KBM-7 (cell line): ENCODE data around the gene EHMT1.

Source experiments
- DNase-seq: peaks from one replicate; pipeline ENCODE4 v3.0.0-alpha.2; 2015
- in situ Hi-C: fragments of 300-500 bp; cut with MboI; formaldehyde crosslinking; loops from 2 replicates; pipeline ENCODE4 v1.14.3; 2020; ENCODE audit warnings: low sequenced_read_pairs, low pct_unique_long_range_greater_than_20kb, mixed read lengths

EHMT1 gene

GRCh38 chr9:137786511-137786920 is 167.7 kb downstream of the EHMT1 start:
- in situ Hi-C loops, result no loop called here
- no peak for DNase-seq

DNA sequence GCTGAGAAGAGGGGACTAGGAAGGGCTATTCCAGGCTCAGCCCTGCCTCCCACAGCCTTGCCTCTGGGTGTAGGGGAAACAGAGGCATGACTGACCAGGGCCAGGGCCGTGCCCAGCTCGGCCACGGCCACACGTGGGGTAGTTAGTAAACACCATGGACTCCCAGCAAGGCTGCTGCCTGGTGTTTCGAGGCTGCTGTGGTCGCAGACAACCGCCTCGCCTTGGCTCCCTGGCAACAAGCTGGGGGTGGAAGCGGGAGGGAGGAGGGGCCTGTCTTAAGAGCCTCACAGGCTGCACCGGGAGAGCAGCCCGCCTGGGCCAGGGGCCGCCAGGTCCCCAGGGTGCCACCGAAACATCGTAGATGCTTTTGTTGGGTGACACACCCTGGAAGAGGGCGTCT is 168.6 kb downstream of the EHMT1 start:
- in situ Hi-C loops, result no loop called here
- DNase-seq, result no peak

- DNase-seq, result no peak
Observed at GRCh38 chr9:137787786-137788505, 169.1 kb downstream of the EHMT1 start.

DNA sequence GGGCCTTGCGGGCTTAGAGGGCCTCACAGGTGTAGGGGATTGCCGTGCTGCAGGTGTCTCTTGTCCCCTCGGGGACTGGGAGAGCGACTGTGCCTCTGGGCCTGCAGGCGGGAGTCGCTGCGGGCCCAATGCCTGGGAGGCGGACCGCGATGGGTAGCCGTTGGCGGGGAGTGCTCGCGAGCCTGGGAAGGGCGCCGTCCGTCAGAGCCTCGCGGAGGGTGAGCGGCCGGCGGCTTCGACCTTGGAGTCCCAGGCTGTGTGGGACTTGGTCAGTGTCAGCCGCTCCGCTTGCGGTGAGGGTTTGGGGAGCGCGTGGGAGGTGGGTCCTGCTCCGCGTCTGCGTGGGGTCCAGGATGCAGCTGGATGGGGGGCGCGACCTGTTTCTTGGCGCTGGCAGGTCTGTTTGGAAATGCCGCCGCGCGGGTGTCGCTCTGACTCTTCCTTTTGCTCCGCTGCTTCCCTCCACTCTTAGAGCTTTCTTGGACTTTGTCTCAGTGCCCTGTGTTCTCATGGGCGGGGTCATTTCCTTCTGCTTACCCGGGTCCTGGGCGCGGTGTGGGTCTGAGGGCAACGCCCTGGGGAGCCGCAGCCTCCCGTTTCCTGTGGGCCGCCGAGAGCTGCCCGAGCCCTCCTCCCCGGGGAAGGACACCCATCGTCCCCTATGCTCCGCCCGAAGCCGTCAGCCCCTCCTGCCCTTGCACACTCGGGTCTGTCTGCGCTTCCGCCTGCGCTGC is 169.9 kb downstream of the EHMT1 start:
- in situ Hi-C loops, result no loop called here
- no peak for DNase-seq

More at GRCh38 chr9:137787786-137788505, 169.1 kb downstream of the EHMT1 start:
- in situ Hi-C loops, result no loop called here

DNA sequence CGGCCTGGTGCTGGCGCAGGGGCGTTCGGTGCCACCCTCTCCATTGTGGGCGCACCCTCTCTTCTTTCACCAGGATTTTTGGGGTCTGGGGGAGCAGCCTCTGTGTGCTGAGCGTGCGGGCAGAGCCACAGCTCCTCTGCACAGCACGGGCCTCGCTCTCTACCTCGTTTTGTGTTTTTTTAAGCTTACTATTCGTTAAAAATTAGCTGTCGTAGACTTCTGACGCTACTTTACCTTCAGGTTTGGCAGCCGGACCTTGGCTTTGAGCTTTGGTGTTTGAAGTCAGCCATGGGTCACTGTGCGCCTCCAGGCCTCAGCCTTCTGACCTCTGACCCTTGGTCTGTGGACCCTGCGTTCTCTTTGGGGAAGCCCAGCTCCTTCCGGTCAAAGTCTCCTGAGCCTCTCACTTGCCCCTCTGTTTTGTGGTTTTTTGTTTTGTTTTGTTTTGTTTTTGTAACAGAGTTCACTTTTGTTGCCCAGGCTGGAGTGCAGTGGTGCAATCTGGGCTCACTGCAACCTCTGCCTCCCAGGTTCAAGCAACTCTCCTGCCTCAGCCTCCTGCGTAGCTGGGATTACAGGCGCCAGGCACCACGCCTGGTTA is 170.6 kb downstream of the EHMT1 start:
- in situ Hi-C loops, result no loop called here
- no peak for DNase-seq

DNA sequence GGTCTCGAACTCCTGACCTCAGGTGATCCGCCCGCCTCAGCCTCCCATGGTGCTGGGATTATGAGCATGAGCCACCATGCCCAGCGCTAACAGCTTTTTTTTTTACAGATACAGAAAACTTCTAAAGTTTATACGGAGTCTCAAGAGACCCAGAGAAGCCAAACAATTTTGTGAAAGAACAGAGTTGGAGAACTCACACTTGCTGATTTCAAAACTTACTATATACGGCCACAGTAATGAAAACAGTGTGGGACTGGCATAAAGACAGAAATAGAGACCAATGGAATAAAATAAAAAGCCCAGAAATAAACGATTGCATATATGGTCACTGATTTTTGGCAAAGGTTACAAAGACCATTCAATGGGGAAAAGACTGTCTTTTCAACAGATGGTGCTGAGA is 173.1 kb downstream of the EHMT1 start:
- in situ Hi-C loops, result no loop called here
- DNase-seq, result no peak

GRCh38 chr9:137793196-137793841 is 174.5 kb downstream of the EHMT1 start:
- no peak for DNase-seq
- in situ Hi-C loops, result no loop called here

DNA sequence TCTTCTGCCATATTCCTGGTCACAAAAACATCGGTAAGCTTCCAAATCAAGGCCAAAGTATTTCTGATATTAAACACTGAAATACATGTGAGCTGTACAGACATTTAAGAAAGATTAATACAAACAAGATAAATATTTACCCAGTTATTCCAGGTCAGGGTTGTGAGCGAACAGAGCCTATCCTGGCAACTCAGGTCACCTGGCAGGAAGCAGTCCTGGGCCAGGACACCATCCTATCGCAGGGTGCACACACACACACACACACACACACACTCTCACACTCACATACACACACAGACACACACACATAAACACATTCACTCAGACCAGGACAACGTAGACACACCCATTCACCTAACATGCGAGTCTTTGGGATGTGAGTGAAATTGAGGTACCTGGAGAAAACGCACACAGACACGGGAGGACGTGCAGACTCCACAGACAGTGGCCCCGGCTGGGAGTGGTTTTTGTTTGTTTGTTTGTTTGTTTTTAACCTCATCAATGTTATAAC is 176.4 kb downstream of the EHMT1 start:
- in situ Hi-C loops, result no loop called here
- DNase-seq, result no peak

GRCh38 chr9:137797206-137798120 is 178.7 kb downstream of the EHMT1 start:
- DNase-seq, result no peak
- in situ Hi-C loops, result no loop called here

DNA sequence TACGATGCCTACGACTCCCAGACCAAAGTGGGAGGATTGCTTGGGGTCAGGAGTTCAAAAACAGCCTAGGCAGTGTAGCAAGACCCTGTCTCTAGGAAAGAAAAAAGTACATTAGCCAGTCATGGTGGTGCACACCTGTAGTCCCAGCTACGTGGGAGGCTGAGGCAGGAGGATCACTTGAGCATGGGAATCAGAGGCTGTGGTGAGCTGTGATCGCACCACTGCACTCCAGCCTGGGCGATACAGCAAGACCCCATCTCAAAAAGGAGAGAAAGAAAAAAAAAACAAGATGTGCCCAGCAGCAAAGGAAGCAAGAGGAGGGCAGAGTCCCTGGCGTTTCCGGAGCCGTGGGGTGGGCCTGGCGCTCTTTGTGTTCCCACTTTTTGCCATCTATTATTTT is 179.3 kb downstream of the EHMT1 start:
- no peak for DNase-seq
- in situ Hi-C loops, result no loop called here

- no peak for DNase-seq
Observed at GRCh38 chr9:137798901-137799629, 180.3 kb downstream of the EHMT1 start.

GRCh38 chr9:137799630-137799983 is 180.8 kb downstream of the EHMT1 start:
- in situ Hi-C loops, result no loop called here
- no peak for DNase-seq

More at GRCh38 chr9:137798901-137799629, 180.3 kb downstream of the EHMT1 start:
- in situ Hi-C loops, result no loop called here

DNA sequence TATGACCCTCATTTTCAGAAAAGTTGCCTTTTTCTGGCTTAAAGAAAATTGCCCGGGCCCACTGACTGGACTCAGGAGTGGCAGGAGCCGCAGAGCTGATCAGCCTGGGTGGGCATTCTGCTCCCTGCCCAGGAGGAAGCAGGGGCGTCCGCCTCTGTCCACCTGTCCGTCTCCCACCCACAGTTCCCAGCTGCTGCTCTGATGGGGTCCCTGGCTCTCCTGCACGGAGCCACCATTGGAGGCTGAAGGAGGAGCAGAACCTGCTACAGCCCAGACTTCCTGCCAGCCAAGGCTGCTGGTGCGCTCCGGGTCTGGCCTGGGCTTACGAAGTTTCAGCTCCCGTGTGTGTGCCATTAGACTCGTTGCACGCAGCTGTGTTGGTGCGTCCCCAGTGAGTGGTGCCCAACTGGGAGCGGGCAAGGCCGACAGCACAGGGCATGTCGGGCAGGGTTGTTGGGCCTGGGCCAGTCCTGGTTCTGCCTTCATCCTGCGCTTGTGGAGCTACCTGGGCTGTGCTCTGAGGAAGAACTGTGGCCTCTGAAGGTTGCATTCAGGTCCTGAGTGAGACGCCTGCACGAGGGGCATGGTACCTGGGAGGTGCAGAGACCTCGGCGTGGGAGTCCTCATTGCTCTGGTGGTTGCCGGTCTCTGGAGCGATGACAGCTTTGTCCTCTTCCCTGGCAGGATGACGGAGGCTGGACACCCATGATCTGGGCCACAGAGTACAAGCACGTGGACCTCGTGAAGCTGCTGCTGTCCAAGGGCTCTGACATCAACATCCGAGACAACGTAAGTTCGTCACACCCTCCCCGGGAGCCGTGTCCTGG is 181.6 kb downstream of the EHMT1 start:
- in situ Hi-C loops, result no loop called here
- DNase-seq, result no peak

- DNase-seq, result no peak
- in situ Hi-C loops, result no loop called here
Observed at GRCh38 chr9:137801023-137801319, 182.2 kb downstream of the EHMT1 start.

DNA sequence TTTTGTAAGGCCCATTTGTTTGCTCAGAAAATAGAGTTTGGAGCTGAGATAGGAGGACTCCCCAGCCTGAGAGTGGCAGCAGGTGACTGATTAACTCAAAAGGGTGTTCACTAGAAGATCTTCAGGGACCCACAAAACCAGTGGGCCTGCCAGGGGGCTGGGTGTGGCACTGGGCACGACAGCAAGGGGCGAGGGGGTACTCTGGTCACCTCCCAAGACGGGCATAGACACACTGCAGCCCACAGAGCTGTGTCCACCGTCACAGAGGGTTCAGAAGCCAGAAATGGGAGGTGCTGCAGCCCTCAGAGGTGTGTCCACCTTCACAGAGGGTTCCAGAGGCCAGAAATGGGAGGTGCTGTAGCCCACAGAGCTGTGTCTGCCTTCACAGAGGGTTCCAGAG is 183.2 kb downstream of the EHMT1 start:
- no peak for DNase-seq
- in situ Hi-C loops, result no loop called here

- DNase-seq, result no peak
- in situ Hi-C loops, result no loop called here
Observed at GRCh38 chr9:137802521-137803243, 183.9 kb downstream of the EHMT1 start.
